HFFc6 (cell line): ENCODE data around the gene TPM3. TPM values are rescaled to one million over a fixed set of nuclear protein-coding genes. Genes with fewer than 3 reads are reported as not detected.
A peak's percentile ranks its signal among the peaks of the same experiment; 100 is the strongest.

ENCODE experiments used
- DNase-seq: peaks from one replicate; pipeline ENCODE4 v3.0.0-alpha.2; 2018
- H3K27ac Mint-ChIP-seq: 2 replicates; pipeline ENCODE4 v1.8.0; 2020; ENCODE audit warnings: mild to moderate bottlenecking, mixed read lengths
- H3K27me3 Mint-ChIP-seq: 2 replicates; pipeline ENCODE4 v1.8.0; 2021; ENCODE audit warnings: mild to moderate bottlenecking, moderate library complexity, mixed read lengths; ENCODE audit not compliant: insufficient read depth
- H3K36me3 Mint-ChIP-seq: 2 replicates; pipeline ENCODE4 v1.8.0; 2021; ENCODE audit warnings: low read depth, mixed read lengths
- H3K4me1 Mint-ChIP-seq: 2 replicates; pipeline ENCODE4 v1.8.0; 2020; ENCODE audit warnings: low read depth, mixed read lengths
- H3K4me3 Mint-ChIP-seq: 2 replicates; pipeline ENCODE4 v1.8.0; 2020; ENCODE audit warnings: mild to moderate bottlenecking, moderate library complexity, mixed read lengths
- H3K9me3 Mint-ChIP-seq: 2 replicates; pipeline ENCODE4 v1.8.0; 2020; ENCODE audit warnings: mild to moderate bottlenecking, mixed read lengths
- CTCF ChIP-seq: fragments of 200-600 bp; sonication (generic); IDR thresholded peaks from 2 replicates; pipeline ENCODE4 v1.5.0; 2021; ENCODE audit warnings: antibody characterized with exemption, mild to moderate bottlenecking
- total RNA-seq, 6 experiments: library from RNA; stranded (reverse); fragmentation: NEBNext Ultra II Directional; extraction: Animal tissue kit (Norgen Biotek cat#: 25700); gene quantifications; 2 replicates in 1 of 6; 3 replicates in 5 of 6; pipeline ENCODE4 v1.2.3, GENCODE V29; 2021

Gene TPM3
- total RNA-seq, 6 experiments from 2014 or later = 503 to 809 (median 701) TPM

GRCh38 chr1:154221278-154222001 lies 29.5 kb upstream of the TPM3 start:
- peak overlapping the region; percentile 98 for H3K27ac Mint-ChIP-seq
- H3K36me3 Mint-ChIP-seq = peaks cover 74% of the 10 kb centered on the region
- peak overlapping the region; percentile 96 for H3K4me3 Mint-ChIP-seq
- no peaks in the 10 kb centered on the region; the same call in 1 of the 2 replicates for H3K9me3 Mint-ChIP-seq
- DNase-seq = peak; percentile 71
- no peaks in the 10 kb centered on the region; the same call in 1 of the 2 replicates for H3K27me3 Mint-ChIP-seq
- H3K4me1 Mint-ChIP-seq = peaks cover 50% of the 10 kb centered on the region
- peak; percentile 26; the same call in 1 of the 2 replicates for TF ChIP-seq CTCF

GRCh38 chr1:154220970-154221277 lies 29.0 kb upstream of the TPM3 start:
- Mint-ChIP-seq H3K27me3 (peaks cover 2% of the 10 kb centered on the region), H3K9me3 (no peaks in the 10 kb centered on the region; the same call in 1 of the 2 replicates)
- no peak for TF ChIP-seq CTCF

GRCh38 chr1:154220071-154220969 lies 28.4 kb upstream of the TPM3 start, which contains the start of gene UBAP2L:
Gene UBAP2L (plus strand): TSS chr1:154220955. CDS start chr1:154225124, 4,169 bp downstream.
- TF ChIP-seq CTCF = no peak
- H3K27me3 Mint-ChIP-seq = peaks cover 3% of the 10 kb centered on the region
- H3K4me1 Mint-ChIP-seq = peaks cover 43% of the 10 kb centered on the region
- H3K36me3 Mint-ChIP-seq = peaks cover 63% of the 10 kb centered on the region
- no peaks in the 10 kb centered on the region; the same call in 1 of the 2 replicates for H3K9me3 Mint-ChIP-seq
- peak within 1 kb of the TSS; percentile 96 for H3K4me3 Mint-ChIP-seq
- peak; percentile 99 for DNase-seq
- H3K27ac Mint-ChIP-seq = peak within 1 kb of the TSS; percentile 98

More at GRCh38 chr1:154220970-154221277, 29.0 kb upstream of the TPM3 start:
- DNase-seq = no peak
- Mint-ChIP-seq H3K27ac (peak overlapping the region; percentile 98), H3K36me3 (peaks cover 69% of the 10 kb centered on the region), H3K4me1 (peaks cover 46% of the 10 kb centered on the region), H3K4me3 (peak overlapping the region; percentile 96)

GRCh38 chr1:154219541-154219940 lies 27.6 kb upstream of the TPM3 start:
- H3K4me1 Mint-ChIP-seq = peaks cover 42% of the 10 kb centered on the region
- no peaks in the 10 kb centered on the region; the same call in 1 of the 2 replicates for H3K9me3 Mint-ChIP-seq
- DNase-seq = no peak
- H3K27ac Mint-ChIP-seq = peak overlapping the region; percentile 98
- H3K4me3 Mint-ChIP-seq = peak overlapping the region; percentile 96
- TF ChIP-seq CTCF = no peak
- peaks cover 3% of the 10 kb centered on the region for H3K27me3 Mint-ChIP-seq
- H3K36me3 Mint-ChIP-seq = peaks cover 62% of the 10 kb centered on the region

- Mint-ChIP-seq H3K4me1 (peaks cover 41% of the 10 kb centered on the region), H3K36me3 (peaks cover 58% of the 10 kb centered on the region)
These were observed 26.6 kb upstream of the TPM3 start for GRCh38 chr1:154218545-154218944.

More at GRCh38 chr1:154218545-154218944, 26.6 kb upstream of the TPM3 start:
- H3K9me3 Mint-ChIP-seq = no peaks in the 10 kb centered on the region; the same call in 1 of the 2 replicates
- DNase-seq = no peak
- peak overlapping the region; percentile 61 for H3K27ac Mint-ChIP-seq
- no peak for TF ChIP-seq CTCF
- H3K4me3 Mint-ChIP-seq = peak overlapping the region; percentile 96
- peaks cover 3% of the 10 kb centered on the region for H3K27me3 Mint-ChIP-seq
